HL-60 (cell line): Measurements from ENCODE around the gene ISL2.

ENCODE experiments used
- GABPA ChIP-seq: IDR thresholded peaks from 2 replicates; pipeline ENCODE4 v1.6.1; 2012; ENCODE audit warnings: low read depth
- POLR2AphosphoS5 ChIP-seq: IDR thresholded peaks from 2 replicates; pipeline ENCODE4 v1.6.1; 2012; ENCODE audit warnings: low read depth
- REST ChIP-seq: IDR thresholded peaks from 2 replicates; pipeline ENCODE4 v1.6.1; 2012; ENCODE audit warnings: low read depth; ENCODE audit not compliant: insufficient replicate concordance
- SPI1 ChIP-seq: IDR thresholded peaks from 2 replicates; pipeline ENCODE4 v1.6.1; 2012; ENCODE audit warnings: low read depth, mild to moderate bottlenecking, borderline replicate concordance
- TF ChIP-seq, protein P1 (sequence below): IDR thresholded peaks from one replicate; pipeline ENCODE4 v1.5.1; 2011; ENCODE audit warnings: low read length, control low read depth, inconsistent platforms; ENCODE audit not compliant: insufficient read depth

DNA sequence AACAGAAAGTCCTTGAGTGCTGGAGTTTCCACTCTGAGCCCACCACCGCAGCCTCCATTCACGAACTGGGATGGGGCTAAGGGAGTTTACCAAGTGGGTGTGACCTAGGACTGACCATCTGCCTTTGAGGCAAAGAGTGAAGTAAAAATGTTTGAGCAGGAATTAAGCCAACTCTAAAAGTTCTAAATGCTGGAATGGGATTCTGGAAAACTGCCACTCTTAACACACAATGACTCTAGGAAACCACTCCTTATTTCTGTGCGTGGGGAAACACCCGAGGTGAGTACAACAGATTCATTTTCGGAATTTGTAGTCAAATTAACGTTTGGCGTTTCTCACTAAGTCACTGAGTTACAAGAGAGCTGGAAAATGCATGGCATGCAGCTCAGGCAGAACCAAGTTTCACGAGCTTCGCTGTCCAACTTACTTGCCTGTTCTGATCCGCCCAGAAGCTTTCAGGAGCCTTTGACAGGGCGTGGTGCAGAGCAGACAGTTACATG, 31.6 kb downstream of the ISL2 start:
- TF ChIP-seq, protein P1, sequence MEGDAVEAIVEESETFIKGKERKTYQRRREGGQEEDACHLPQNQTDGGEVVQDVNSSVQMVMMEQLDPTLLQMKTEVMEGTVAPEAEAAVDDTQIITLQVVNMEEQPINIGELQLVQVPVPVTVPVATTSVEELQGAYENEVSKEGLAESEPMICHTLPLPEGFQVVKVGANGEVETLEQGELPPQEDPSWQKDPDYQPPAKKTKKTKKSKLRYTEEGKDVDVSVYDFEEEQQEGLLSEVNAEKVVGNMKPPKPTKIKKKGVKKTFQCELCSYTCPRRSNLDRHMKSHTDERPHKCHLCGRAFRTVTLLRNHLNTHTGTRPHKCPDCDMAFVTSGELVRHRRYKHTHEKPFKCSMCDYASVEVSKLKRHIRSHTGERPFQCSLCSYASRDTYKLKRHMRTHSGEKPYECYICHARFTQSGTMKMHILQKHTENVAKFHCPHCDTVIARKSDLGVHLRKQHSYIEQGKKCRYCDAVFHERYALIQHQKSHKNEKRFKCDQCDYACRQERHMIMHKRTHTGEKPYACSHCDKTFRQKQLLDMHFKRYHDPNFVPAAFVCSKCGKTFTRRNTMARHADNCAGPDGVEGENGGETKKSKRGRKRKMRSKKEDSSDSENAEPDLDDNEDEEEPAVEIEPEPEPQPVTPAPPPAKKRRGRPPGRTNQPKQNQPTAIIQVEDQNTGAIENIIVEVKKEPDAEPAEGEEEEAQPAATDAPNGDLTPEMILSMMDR, result no peak
- TF ChIP-seq SPI1 (no peak), REST (no peak), GABPA (no peak), POLR2AphosphoS5 (no peak)
